Stimulated activated CD4-positive, alpha-beta T cell treated with anti-CD3 and anti-CD28 coated beads, Interleukin-4, amount 100 ng/mL, for 24 hours (primary cell): Measurements from ENCODE around the gene LY6G6C.

ENCODE experiments used
- DNase-seq: peaks from one replicate; pipeline ENCODE4 v3.0.0-alpha.2; 2020

LY6G6C gene

DNA sequence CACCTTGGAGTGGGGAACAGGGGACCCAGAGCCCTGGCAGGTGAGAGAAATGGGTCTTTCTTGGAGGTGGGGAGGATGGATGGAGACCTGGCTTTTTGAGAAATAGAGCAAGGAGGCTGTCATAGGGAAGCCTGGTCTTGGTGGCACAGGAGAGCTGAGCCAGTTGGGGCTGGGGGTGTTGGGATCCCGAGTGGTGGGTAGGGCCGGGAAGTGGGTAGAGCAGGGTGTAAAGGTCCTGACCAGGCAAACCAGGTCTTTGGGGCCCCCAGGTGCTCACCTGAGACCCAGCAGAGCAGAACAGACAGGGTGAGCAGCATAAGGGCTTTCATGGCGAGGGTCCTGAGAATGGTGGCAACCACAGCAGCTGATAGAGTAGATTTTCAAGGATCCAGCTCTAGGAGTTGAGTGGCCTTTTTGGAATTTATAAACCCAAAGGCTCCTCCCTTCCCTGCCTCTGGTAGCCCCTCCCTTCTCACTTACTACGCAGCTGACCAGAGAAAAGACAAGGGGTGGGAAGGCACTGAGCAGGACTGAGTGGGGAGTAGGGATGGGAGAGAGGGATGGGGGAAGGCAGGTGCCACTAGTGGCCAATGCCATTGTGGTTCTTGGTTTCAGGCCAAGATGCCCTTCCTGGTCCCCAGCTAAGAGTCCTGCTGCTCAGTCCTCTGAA, at the start of gene LY6G6C:
Gene LY6G6C, minus strand, starts transcription at position 396 of the 670 bp plus-strand sequence. Its CDS starts 67 bp downstream, at position 329.
- no peak for DNase-seq

- DNase-seq = no peak
Observed at GRCh38 chr6:31770860-31771259, 49.3 kb upstream of the LY6G6C start.

DNA sequence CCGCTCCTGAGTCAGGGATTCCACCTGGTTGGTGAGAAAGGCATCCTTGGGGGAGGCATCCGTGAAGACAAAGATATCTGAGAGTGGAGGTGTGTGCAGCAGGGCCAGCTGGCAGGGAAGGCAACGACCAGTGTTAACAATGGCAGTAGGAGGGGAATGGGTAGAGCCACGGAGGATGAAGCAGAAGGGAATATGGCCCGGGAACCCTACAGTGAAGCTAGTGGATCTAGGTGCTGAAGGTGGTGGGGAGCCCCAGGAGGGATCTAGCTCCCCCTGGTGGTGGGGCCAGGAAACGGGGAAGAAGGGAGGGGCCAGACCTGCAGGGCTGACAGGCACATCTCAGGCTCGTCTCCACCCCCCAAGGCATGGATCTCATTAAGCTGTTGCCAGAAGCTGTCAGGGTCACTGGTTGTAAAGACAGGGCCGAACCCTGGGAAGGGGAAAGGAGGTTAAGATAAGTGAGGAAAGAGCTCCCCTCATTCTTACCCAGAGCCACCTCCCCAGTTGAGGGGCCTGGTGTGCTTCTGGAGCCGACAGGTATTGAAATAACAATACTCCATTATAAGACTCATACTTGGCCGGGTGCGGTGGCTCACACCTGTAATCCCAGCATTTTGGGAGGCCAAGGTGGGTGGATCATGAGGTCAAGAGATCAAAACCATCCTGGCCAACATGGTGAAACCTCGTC, 48.3 kb upstream of the LY6G6C start:
- peak; percentile 84 for DNase-seq

GRCh38 chr6:31768363-31769257, 47.1 kb upstream of the LY6G6C start:
- no peak for DNase-seq

DNA sequence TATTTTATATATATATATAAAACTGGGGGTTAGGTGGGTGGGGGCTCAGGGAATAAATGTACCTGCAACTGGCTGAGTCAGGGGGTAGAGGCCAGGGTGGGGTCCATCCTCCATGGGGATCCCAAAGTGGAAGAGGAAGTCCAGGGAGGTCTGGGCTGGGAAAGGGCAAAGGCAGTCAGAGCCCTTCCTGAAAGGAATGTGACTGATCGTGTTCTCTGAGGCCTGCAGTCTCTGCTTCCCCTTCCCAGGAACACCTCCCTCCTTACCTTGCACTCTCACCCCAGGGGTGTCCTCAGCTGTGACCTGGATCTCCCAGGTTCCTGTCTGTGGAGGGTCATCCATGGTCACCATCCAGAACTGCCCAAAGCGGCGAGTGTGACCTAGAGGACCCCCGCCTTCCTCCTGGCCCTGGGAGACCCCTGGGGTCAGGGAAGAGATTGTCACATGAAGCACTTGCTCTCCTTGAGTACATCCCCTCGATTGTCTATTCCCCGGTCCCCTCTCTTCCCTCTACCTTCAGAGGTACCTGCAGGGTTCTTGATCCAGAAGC, 45.6 kb upstream of the LY6G6C start:
- DNase-seq = no peak

- DNase-seq = no peak
Observed at GRCh38 chr6:31765910-31766794, 44.6 kb upstream of the LY6G6C start.

DNA sequence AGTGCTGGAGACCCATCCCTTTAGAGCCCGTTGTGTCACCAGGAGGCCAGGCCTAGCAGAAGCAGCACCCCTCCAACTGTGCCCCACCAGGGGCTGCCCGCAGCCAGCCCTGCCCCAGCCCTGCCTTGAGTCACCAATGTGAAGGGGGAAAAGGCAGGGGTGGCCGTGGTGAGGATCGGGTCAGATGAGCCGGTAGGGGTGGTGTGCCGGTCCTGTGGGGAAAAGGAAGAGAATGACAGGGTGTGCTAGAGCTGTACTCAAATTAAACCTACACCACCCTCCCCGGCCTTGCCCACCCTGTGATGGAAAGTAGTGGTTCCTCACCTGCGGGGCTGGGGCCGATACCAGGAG, 44.0 kb upstream of the LY6G6C start:
- no peak for DNase-seq

DNA sequence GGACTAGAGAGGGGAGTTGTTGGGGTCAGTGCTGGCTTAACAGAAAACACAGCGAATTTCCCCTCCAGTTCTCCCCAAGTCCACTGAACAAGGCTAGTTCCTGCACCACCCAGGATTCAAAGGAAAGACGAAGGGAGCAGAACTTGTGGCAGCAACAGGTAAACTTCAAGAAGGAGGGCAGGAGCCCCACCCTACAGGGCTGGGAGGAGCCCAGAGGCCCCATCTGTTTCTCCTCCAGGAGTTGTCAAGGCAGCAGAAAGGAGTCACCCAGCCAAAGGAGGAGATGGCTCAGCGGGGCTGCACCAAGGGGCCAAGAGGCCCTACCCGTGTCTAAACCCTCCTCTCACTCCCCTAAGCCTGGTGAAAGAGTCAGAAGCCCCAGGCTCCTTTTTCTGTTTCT, 42.7 kb upstream of the LY6G6C start:
- no peak for DNase-seq

DNA sequence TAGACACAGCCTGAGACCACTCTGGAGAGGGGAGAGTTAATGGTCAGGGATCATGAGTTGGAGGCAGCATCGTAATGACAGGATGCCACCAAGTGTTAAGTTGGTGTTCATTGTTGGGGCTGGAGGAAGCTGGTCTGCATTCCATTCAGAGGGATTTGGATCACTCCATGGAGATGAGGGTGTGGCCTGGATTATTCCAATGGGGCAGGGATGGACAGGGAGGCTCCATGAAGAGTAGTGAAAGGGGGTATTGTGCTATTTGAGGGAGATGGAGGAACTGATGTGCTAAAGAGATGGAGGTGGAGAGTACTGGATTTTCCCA, 42.0 kb upstream of the LY6G6C start:
- no peak for DNase-seq

DNA sequence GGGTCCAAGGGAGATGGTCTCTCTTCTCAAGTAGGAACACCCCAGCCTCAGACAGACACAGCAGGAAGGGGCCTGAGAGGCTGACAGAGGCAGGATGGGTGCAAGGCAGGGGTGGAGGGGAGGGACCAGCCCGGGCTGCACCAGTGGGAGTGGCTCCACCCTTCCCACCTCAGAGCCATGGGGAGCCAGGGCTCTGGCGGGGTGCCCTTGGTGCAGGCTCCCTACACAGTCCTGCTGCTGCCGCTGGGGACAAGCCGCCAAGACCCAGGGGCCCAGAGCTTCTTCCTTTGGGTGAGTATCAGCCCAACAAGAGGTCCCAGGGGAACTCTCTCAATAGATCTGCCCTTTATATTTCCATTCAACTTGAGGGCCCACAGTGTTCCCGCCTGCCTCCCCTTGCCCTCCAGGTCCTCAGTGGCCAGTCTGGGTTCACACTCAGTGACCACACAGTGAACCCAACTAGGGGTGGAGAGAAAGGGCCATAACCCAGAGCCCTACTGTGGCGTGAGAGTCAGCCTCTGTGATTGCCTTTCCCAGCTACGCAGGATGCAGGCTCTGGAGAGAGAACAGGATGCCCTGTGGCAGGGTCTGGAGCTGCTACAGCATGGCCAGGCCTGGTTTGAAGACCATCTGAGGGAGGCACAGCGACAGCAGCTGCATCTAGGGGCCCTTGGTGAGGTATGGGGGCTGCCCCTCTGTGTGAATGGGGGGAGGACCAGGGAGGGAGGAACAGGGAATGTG, 41.5 kb upstream of the LY6G6C start:
- no peak for DNase-seq

DNA sequence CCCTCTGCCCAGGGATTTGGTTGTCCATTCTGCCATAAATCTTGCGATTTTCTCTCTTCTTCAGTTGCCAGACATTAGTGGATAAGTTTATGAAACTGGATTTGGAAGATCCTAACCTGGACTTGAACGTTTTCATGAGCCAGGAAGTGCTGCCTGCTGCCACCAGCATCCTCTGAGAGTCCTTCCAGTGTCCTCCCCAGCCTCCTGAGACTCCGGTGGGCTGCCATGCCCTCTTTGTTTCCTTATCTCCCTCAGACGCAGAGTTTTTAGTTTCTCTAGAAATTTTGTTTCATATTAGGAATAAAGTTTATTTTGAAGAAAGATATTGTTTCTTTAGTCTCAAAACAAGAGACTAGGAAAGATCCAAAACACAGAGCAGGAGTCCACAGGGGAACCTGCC, 40.8 kb upstream of the LY6G6C start, which contains the start of gene SAPCD1:
Gene SAPCD1, plus strand, starts transcription at position 301 of the 400 bp plus-strand sequence. CDS start 399 bp downstream, outside the sequence.
- DNase-seq = no peak

GRCh38 chr6:31761343-31761742, 39.8 kb upstream of the LY6G6C start:
- no peak for DNase-seq

DNA sequence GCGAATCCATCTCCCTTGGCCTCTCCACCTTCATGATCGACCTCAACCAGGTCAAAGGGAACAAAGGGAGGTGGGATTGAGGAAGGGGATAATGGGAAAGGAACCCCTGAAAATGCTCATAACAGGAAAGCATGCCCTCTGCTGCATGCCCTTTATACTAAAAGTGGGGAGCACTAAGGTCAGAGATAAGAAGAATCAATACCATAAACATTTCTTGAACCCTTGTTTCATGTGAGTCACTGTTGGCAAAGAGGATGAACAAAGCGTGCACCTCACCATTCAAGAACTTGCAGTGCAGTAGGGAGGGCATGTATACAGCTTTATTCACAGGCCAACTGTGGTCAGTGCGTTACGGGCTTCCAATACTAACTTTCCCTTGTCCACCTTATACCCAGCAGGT, 39.2 kb upstream of the LY6G6C start:
- no peak for DNase-seq

GRCh38 chr6:31758281-31758680, 36.7 kb upstream of the LY6G6C start:
- no peak for DNase-seq

GRCh38 chr6:31752739-31753319, 31.3 kb upstream of the LY6G6C start:
- no peak for DNase-seq

DNA sequence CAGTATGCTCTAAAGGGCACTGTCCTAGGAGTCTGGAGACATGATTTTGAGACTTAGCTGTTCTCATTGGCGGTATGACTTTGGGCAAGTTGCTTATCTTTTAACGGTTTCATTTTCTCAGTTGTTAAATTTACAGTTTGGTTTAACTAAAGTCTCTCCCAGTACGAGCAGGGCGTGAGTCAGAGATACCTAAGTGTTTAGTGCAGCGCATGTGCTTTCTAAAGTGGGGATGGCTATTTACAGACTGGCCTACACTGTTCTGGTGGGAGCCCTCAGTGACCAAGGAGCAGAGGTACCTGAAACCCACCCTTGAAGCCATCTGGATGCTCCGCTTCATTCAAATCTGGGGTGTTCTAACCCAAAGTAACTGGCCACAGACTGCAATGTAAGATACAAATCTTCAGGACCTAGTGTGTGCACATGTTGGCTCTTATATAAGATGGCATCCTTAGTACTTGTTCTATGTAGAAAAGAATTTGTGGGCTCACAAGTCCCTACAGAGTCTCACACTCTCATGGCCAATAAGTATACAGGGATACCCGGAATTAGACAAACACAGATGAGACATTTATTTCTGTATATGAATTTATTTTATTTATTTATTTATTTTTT, 29.0 kb upstream of the LY6G6C start:
- no peak for DNase-seq

DNA sequence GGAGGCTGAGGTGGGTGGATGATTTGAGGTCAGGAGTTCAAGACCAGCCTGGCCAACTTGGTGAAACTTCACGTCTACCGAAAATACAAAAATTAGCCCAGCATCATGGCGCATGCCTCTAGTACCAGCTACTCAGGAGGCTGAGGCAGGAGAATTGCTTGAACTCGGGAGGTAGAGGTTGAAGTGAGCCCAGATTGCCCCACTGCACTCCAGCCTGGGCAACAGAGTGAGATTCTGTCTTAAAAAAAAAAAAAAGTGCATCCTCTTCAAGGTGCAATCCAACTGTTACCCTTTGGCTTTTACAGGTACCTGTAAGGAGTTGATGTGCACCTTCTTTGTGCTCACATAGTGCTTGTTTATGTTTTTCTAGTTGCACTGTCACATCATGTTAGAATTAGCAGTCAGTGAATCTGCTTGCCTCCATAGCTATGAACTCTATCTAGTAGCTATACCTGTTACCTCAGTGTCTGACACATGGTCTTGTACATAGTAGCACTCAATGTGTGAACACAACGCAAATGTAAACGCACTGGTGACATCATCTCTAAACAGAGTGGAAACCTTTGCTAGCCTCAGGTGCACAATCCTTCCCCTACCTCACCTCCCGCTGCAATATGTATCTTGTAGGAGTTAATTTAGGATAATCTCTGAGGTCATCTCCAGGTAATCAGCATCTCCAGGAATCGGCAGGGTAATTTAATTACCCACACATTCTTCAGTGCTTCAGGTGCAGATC, 27.9 kb upstream of the LY6G6C start:
- no peak for DNase-seq

DNA sequence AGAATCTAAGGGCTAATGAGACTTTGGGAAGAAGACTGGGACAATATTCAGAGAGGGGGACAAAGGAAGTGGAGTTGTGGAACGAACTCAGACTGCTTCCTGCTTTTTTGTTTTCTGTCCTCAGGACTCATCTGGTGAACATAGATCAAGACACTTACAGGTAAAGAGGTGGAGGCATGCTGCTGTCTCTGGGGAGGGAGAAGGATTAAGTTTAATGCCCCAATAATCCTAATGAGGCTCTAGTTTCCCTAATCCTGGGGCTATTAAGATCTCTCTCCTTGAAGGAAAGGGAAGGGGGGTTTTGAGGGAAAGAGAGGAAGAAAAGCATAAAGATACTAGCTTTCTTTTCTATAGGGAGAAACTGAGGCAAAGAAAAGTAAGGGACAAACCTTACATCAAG, 22.9 kb upstream of the LY6G6C start:
- no peak for DNase-seq

GRCh38 chr6:31742894-31743293, 21.3 kb upstream of the LY6G6C start:
- DNase-seq = no peak

DNA sequence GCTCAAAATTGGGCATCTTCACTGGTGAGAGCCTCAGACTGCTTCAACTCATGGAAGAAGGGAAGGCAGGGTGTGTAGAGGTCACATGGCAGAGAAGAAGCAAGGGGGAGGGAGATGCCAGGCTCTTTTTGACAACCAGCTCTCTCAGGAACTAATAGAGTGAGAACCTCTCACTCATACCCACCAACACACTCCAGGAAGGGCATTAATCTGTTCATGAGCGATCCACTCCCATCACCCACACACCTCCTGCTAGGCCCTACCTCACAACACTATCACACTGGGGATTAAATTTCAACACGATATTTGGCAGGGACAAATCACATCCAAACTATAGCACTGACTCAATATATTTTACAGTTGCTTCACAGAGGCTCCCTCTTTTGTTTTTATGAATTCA, 20.3 kb upstream of the LY6G6C start:
- DNase-seq = no peak
